Glomerular endothelial cell (primary cell): ENCODE results near the gene FGF4. TPM values are rescaled to one million over a fixed set of nuclear protein-coding genes. Genes with fewer than 3 reads are reported as not detected.

Experiments used
- DNase-seq: peaks from one replicate; pipeline ENCODE4 v3.0.0-alpha.2; 2011; ENCODE audit warnings: low read depth, low spot score; ENCODE audit errors: extremely low read depth
- total RNA-seq: library from RNA; depleted of rRNA; stranded (reverse); fragments of >200 nt; gene quantifications from 2 replicates; pipeline ENCODE4 v1.2.3, GENCODE V29; 2015

Gene FGF4
- total RNA-seq, 1 donor from 2014 or later: not detected

DNA sequence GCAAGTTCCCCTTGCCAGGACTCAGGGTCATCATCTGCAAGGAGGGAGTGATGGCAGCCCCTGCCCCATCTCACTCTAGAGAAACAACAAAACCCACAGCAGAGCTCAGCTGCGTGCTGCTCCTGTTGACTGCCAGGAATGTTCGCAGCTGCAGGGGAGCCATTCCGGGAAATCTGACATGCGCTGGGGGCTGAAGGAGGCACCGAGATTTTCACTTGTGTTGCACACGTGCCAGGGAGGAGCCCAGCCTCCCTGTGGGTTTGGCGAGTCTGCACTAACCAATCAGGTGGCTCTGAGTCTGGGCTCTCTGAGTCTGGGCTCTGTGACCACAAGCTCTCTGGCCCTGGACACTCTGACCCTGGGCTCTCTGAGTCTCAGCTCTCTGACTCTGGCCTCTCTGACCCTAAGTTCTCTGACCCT is 33.5 kb upstream of the FGF4 start:
- no peak for DNase-seq

GRCh38 chr11:69807106-69807815 is 32.1 kb upstream of the FGF4 start:
- DNase-seq: no peak

- no peak for DNase-seq
Observed at GRCh38 chr11:69804769-69805508, 29.8 kb upstream of the FGF4 start.

DNA sequence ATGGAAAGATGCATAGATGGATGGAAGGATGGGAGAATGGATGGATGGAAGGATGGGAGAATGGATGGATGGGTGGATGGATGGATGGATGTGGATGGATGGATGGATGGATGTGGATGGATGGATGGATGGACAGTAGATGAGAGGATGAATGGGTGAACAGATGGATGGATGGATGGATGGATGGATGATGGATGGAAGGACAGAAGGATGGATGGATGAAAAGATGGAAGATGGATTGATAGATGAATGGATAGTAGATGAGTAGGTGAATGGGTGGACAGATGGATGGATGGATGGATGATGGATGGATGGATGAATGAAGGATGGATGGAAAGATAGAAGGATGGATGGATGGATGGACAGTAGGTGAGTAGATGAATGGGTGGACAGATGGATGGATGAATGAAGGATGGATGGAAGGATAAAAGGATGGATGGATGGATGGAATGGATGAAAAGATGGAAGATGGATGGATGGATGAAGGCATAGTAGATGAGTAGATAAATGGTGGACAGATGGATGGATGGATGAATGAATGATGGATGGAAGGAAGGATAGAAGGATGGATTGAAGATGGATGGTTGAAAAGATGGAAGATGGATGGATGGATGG is 28.6 kb upstream of the FGF4 start:
- no peak for DNase-seq

DNA sequence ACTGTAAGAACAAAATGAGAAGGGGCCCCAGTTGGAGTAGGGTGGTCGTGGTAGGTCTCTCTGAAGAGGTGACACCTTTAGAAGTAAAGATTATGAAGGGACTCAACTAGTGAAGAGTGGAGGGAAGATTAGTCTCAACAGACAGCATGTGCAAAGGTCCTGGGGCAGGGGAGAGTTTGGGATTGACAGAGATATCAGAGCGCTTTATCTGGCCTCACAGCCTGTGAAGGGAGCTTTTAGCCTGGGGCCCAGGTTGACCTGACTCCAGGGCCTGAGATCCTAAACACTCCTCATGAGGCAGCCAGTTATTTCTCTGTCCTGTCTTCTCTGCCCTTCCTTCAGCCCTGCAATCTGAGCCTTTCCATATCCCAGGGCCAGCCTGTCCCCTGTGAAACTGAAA is 27.9 kb upstream of the FGF4 start:
- DNase-seq: no peak

DNA sequence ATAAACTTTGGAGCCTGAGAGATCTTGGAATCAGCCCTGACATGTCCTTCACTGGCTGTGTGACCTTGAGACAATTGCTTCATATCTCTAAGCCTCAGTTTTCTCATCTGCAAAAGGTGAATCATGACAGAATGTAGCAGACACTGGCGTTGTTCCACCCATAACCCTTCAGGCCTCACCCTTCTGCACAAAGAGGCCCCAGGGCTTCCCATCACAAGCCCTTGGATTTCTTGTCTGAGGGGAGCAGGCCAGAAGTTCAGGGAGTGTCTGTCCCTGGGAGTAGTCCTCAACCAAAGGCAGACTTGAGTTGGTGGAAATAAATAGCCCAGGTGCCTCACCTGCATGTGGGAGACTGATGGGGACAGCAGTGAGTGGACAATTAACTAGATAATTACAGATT is 27.4 kb upstream of the FGF4 start:
- DNase-seq: no peak

DNA sequence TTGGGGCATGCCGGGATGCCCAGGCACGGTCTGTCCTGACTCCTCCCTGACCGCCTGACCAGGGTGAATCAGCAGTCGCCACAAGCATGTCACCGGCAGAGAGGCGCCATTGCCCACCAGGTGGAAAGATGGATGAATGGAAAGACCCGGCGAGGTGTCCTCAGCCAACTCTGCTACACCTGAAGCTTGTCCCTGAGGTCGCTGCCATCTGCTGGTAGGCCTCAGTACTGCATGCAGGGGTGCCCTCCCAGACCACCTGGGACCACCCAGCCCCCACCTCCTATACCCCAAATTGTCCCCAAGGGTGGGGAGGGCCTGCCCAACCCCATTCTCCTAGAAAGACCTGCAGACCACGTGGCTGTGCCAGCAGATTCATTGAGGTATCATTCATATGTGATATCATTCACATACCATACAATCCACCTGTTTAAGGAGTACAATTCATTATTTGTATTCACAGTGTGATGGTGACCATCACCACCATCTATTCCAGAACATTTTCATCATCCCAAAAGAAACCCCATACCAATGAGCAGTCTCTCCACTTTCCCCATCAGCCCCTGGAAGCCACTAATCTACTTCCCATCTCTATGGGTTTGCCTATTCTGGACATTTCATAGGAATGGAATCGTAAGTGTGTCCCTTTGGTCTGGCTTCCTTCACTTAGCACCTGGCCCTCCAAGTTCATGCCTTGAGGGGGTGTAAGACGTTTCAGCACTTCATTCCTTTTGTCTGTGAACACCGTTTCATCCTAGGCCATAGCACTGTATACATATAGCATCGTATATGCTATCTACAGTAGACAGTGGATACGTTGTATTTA is 26.6 kb upstream of the FGF4 start:
- no peak for DNase-seq

DNA sequence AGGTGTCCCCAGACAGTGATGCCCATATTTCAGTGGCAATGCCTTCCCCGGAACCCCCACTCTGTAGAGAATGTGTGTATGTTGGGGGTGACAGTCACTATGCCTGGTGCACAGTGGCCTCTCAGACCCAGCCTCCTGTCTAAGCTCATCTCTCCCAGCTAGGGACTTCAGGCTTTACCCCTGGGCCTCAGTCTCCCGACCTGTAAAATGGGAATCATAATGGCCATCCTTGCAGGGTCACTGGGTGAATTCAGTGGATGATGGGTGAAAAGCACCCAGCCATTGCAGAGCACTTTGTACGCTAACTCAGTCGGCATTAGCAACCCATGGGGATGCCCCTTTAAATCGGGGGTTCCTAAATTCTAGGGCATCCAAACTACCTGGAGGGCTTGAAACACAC is 25.1 kb upstream of the FGF4 start:
- no peak for DNase-seq

GRCh38 chr11:69799582-69799981 is 24.4 kb upstream of the FGF4 start:
- peak; percentile 2 for DNase-seq

DNA sequence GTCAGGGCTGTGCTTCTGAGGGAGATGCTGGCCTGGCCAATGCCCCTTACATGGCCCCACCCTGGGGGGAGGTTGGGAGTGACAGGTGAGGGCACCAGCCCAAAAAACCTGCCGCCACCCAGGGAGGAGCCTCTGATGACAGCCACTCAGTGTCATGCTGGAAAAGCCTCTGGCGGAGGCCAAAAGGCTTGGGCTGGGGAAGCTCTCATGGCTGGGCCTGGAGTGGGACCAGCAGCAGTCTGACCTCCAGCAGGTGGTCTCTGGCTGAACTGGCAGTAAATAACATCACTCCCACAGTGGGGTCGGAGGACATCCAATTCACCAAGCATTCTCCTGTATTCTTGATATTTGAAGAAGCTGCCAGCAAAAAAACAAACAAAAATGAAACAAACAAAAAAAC is 24.0 kb upstream of the FGF4 start:
- DNase-seq: no peak

DNA sequence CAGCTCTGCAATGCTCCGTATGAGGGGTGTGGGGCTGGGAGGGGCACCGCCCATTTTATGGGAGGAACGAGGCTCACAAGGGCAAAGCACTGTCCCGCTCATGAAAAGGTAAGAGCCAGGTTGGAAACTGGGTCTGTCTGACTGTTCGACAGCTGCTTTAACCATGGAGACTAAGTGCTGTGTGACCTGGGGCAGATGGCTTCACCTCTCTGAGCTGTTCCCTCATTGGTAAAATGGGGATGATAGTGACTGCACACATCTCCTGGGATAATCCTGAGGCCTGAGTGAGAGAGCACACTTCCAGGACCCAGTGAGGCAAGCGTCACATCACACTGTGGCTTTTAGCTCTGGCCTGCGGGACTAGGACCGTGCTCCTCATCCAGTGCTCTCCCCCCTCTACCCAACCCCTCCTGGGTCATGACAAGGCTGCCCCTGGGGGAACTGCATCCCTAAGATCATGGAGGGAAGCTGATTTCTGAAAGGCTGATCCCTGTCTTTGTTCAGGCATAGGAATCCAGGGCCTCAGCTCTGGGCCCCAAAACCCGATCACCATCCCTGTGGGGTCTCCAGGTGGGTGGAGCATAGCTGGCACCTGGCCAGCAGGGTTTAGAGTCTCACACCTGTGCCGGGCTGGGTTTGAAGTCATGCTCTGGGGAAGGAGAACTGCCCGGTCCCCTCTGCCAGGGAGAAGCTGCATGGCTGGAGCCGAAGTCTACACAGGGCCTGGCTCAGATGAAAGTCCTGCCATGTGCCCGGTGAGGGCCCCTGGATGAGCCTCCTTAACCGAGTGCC is 22.8 kb upstream of the FGF4 start:
- DNase-seq: no peak

- no peak for DNase-seq
Observed at GRCh38 chr11:69797156-69797555, 22.0 kb upstream of the FGF4 start.

GRCh38 chr11:69796063-69796462 is 20.9 kb upstream of the FGF4 start:
- DNase-seq: no peak

DNA sequence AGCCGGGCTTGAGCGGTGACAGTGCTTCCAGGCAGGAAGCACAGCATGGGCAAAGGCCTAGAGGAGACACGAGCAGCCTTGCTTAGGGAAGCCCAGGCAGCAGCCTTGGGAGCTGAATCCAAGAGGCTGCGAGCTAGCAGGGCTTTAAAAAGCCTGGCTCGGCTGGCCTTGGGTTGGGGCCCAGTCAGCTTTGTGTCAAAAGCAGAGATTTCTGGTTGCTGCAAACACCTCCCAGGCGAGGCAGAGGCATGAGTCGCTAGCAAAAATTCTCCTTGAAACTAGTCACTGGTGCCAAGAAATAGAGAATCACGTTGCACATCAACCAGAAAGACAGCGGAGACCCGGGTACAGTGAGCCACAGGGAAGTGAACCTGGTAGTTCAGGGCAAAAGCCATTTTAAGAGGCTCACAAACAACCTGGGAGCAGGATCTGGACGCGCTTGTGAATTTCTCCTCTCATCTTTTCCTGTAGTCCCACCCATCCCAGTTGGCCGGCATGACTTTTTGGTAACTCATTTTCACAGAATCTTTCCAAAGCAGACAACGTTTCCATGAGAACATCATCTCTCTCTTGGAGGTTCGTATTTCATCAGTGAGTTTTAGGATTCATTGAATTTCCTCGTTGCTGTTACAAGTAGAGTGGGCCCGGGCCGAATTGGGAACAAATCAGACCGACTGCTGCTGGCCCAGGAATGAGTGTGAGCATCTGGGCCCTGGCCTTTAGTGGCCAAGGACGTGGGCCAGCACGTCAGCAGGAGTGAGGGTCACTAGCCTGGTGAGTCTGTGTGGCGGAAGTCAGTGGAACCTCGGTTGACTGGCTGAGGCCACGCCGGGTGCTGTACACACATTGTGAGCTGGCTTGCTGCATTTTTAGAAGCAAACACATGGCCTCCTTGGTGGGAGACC is 16.4 kb upstream of the FGF4 start:
- DNase-seq: no peak

DNA sequence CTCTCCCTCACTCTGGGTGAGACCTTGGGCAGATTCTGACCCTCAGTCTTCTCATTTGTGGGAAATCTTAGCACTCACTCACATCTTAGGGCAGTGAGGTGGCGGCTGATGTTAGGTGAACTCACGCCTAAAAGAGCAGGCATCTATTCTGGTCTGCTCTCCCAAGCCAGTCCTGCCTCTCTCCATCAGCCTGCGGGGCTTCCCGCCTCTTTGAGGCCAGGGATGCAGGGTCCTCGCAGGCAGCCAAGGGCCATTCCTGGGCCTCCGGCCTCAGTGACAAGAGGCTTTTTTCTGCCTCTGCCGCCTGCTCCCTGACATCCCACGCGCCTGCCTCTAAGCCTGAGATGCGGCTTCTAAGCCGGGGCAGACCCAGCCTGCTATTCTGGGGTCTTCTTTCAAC is 13.8 kb upstream of the FGF4 start:
- no peak for DNase-seq

GRCh38 chr11:69787906-69788305 is 12.8 kb upstream of the FGF4 start:
- no peak for DNase-seq

- DNase-seq: no peak
Observed at GRCh38 chr11:69787457-69787856, 12.3 kb upstream of the FGF4 start.

- no peak for DNase-seq
Observed at GRCh38 chr11:69781241-69781640, 6.1 kb upstream of the FGF4 start.

GRCh38 chr11:69778373-69778772 is 3.2 kb upstream of the FGF4 start:
- no peak for DNase-seq
